HG03280 (cell line): Measurements from ENCODE around the gene KCNH6.

Experiments used
- ATAC-seq: cut with Tn5 transposase; IDR thresholded peaks from one replicate; pipeline ENCODE4 v1.9.1; 2021; ENCODE audit warnings: mild to moderate bottlenecking, moderate library complexity; ENCODE audit not compliant: unreplicated experiment

Gene KCNH6

DNA sequence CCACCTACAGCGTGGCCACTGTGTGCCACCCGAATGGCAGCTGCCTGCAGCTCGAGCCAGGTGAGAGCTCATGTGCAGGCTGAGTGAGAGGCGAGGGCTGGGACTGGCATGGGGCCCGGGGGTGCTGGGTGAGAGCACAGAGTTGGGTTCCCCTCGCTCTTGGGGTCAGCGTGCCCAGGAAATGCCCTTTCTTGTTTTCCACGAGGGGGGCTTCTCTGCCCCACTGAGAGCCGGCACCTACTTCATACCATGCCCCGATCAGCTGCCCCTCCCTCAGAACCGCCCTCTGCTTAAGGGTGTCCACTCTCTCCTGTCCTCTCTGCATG lies 36.2 kb upstream of the KCNH6 start:
- ATAC-seq = no peak

DNA sequence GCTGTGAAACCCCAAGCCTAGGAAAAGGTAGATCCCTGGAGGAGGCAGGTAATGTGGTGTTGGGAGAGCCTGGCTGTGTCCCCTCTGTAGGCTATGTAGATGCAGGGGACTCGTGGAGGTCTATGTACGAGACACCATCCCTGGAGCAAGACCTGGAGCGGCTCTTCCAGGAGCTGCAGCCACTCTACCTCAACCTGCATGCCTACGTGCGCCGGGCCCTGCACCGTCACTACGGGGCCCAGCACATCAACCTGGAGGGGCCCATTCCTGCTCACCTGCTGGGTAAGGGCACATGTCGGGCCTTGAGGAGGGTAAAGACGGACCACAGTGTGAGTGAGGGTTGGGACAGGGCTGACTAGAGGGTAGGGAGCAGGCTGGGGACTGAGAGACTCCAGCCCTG lies 34.3 kb upstream of the KCNH6 start:
- no peak for ATAC-seq

DNA sequence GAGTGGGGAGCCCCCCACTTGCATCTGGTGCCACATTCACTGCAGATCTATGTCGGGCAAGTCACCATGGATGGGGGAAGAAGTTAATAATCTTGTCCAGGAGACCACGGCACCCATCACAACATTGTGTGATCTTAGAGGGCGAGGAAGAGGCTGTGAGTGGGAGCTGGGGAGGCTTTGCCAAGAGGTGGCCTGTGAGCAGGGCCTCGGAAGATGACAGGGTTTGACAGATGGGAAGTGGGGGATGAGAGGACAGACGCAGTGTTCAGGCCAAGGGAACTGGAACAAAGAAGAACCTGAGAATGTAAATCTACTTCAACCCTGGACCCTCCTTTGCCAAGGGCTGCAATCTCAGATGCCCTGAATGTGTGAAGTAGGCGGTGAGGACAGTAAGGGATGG lies 33.9 kb upstream of the KCNH6 start:
- no peak for ATAC-seq

DNA sequence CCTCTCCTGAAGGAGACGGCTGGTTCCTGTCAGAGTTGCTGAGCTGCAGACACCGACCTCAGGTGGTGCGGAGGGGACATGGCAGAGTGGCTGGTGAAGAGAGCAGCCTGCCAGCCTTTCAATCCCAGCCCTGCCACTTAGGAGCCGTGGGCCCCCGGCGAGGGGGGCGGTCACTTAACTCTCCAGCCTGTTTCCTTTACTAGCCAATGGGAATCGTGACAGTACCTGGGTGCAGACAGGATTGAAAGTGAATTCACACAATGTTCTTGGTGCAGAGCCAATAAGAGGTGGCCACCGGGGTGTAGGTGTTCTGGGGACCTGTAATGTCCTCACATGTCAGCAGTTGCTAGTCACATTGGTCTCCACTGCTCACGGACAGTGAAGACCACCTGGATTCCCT lies 32.8 kb upstream of the KCNH6 start:
- no peak for ATAC-seq

DNA sequence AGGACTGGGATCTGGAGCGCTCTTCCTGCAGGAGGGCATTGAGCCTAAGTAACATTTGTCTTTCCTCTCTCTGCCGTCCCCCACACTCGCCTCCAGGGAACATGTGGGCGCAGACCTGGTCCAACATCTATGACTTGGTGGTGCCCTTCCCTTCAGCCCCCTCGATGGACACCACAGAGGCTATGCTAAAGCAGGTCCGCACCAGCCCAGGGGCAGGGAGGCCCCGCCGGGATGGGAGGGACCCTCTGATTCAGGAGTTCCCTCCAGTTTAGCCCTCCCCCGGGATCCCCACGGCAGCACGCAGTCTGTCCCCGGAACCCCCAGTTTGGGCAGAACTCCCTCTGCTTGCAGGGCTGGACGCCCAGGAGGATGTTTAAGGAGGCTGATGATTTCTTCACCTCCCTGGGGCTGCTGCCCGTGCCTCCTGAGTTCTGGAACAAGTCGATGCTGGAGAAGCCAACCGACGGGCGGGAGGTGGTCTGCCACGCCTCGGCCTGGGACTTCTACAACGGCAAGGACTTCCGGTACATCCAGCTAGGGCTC lies 32.2 kb upstream of the KCNH6 start:
- ATAC-seq = no peak

DNA sequence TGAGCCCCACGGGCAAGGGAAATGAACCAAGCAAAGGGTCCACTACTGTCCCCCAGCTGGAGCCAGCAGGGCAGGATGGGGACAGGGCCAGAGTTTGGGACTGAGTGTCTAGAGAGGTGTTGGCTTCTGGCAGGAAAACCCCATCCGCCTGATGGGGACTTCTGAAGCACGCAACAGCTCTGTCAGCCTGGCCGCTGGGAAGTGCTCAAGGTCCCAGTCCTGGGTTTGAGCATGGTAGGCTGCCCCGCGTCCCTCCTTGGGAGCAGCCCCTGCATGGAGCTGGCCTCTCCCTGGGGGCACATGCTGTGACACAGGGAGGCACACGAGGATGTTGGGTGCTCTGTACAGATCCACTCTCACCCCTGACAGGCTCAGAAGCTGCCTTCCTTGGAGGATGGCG lies 31.7 kb upstream of the KCNH6 start:
- no peak for ATAC-seq

DNA sequence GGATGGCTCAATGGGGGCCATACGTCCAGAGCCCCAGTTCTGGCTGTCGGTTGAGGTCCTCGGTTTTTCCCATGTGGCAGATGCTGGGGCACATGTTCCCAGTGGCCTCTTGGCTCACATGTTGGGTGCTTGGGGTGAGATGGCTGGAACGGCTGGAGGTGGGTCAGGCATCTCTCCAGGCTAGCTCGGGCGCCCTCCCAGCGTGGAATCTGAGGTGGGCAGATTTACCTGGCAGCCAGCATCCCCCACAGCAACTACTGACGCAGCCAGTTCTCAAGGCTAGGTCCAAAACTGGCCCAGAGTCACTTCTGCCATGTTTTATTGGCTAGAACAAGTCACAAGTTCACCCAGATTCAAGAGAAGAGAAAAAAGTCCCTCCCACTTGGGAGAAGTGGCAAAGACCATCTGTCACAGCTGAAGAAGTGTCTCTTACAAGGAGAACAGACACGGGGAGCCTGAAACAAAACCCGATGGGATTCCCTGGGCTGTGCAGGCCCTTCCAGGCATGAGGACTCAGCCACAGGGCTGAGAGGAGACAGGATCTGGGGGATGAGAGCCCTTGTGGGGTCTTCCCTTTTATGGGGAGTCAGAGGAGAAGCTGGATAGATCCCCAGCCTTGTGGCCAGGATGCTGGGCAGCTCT lies 31.1 kb upstream of the KCNH6 start:
- ATAC-seq = no peak

DNA sequence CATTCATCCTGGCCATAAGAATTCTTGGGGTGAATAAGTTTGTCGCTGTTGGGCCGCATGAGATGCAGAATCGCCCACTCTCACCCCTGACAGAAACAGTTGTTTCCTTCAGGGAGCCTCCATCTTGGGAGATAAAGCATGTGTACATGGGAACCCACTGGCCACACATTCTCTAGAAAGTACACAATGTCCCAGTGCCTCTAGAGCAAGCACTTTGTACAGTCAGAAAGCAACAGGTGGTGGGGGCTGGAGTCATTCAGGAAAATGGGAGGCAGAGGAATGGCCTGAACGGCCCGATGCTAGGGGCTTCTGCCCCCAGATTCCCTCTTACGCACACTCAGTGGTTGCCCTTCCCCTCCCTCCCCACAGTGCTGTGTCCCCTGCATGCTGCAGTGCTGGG lies 30.2 kb upstream of the KCNH6 start:
- no peak for ATAC-seq

DNA sequence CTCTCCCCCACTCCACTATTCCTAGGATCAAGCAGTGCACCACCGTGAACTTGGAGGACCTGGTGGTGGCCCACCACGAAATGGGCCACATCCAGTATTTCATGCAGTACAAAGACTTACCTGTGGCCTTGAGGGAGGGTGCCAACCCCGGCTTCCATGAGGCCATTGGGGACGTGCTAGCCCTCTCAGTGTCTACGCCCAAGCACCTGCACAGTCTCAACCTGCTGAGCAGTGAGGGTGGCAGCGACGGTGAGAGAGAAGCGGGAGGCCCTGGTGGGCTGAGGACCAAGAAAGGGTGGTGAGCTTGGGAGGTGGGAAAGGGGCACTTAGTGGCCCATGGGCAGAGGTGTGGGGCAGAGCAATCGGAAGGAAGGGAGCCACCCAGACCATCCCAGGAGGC lies 29.7 kb upstream of the KCNH6 start:
- ATAC-seq = no peak

DNA sequence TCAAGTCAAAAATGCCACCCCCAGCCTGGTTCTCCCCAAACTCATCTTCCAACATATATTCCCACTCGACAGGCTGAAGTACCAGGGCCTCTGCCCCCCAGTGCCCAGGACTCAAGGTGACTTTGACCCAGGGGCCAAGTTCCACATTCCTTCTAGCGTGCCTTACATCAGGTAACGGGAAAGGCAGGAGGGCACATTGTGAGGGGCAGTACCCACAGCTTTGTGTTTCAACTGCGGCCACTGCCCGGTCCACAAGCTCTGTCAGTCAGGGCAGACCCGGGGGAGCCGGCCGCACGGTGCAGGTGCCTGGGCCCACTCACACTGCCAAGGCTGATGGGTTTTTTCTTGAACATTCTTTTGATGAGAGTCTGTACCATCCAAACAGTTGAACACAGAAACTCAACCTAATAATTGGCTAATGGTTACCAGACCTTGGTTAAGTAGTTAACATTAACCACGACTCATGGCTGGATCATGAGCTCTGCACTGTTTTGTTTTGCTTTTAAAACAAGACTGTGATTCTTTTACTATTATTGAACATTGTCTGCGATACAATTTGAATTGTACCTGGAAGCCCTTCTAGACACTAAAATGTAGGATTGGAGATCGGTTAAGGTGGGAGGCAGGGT lies 28.7 kb upstream of the KCNH6 start:
- ATAC-seq = no peak

DNA sequence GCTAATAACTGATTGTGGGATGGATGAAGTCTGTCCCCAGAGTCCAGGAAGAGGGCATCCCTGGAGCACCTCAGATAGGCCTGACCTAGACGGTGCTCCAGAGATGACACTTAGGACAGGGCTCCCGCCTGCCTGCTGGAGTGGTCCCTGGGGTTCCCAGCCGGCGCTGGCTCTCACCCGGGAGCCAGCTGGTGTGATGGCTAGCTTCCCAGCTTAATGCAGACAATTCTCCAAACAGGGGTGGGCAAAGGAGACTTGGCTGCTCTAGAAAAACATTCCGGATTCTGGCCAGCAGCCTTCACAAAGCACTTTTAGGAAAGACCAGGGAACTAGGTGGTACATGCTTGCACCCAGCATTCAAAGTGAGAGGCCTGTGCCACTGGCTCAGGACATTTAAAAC lies 27.7 kb upstream of the KCNH6 start:
- ATAC-seq = no peak

DNA sequence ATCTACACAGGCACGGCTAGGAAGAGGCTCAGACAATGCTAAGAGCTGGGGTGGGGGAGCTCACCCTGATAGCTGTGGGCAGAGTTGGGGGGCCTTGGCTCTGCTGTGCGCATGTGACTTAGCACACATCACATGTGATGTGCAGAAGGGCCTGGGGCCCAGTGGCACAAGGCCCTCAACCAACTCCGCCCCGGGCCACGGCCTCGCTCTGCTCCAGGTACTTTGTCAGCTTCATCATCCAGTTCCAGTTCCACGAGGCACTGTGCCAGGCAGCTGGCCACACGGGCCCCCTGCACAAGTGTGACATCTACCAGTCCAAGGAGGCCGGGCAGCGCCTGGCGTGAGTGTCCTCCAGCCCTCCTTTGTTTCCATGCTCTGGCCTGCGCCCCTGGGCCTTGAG lies 27.0 kb upstream of the KCNH6 start:
- ATAC-seq = no peak

DNA sequence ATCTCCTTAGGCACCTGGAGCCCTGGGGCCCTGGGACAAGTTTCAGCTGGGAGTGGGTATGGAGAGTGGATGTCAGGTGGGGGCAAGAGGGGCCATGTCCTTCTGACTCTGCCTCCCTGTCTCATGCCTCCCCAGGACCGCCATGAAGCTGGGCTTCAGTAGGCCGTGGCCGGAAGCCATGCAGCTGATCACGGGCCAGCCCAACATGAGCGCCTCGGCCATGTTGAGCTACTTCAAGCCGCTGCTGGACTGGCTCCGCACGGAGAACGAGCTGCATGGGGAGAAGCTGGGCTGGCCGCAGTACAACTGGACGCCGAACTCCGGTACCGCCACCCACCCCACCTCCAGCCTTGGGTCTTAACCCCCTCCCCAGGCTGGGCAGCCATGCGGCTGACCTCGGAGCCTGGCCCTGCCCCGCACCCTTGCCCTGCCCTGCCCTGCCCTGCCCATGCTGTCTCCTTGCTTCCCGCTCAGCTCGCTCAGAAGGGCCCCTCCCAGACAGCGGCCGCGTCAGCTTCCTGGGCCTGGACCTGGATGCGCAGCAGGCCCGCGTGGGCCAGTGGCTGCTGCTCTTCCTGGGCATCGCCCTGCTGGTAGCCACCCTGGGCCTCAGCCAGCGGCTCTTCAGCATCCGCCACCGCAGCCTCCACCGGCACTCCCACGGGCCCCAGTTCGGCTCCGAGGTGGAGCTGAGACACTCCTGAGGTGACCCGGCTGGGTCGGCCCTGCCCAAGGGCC lies 26.3 kb upstream of the KCNH6 start:
- ATAC-seq = no peak

DNA sequence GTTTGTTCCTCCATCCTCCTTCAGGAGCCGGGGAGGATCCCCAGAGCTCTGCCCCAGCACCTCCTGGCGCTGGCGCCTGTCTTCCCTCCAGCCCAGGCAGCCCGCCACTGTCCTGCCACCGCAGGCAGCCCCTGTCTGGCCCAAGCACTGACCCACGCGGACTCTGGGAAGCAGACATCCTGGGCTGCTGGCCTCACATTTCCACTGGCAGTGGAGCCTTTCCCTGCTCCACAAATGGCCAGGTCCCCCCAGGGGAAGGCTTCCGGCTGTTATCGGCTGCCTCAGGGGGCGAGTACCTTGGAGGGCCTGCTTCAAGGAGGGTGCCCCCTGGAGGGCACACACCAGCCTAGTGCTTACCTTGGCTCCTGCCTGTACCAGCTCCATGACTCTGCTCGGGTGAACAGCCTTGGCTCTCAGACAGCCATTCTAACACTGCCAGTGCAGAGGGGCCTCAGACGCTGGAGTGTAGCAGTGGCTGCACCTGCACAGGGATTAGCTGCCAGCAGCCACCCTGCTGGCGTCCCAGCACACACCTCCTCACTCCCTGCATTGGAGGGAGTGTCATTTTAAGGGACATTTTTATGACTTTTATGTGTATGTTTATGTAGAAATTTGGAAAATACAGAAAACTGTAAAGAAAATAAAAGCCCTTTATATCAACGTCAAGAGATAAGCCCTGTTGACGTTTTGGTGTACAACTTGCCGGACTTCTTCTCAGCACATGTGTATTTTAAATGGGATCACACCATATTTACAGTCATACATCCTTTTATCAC lies 25.3 kb upstream of the KCNH6 start:
- ATAC-seq = no peak

DNA sequence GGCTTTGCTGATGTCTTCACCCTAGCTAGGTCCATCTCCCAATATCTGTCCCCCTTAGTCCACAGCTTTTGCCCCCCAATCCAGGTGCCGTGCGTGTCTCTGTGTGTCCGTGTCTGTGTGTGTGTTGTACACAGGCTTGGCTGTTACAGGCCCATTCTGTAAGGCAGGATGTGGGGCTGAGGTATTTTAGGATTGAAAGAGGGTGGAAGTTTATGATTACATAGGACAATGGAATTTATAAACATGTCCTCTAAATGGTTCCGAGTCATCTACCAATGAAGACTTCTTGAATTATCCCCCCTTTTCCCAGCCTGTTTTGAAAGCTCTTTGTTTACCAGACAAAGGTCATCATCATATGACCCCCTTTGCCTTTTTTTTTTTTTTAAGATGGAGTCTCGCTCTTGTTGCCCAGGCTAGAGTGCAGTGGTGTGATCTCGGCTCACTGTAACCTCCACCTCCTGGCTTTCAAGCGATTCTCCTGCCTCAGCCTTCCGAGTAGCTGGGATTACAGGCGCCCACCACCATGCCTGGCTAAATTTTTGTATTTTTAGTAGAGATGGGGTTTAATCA lies 24.4 kb upstream of the KCNH6 start:
- no peak for ATAC-seq

DNA sequence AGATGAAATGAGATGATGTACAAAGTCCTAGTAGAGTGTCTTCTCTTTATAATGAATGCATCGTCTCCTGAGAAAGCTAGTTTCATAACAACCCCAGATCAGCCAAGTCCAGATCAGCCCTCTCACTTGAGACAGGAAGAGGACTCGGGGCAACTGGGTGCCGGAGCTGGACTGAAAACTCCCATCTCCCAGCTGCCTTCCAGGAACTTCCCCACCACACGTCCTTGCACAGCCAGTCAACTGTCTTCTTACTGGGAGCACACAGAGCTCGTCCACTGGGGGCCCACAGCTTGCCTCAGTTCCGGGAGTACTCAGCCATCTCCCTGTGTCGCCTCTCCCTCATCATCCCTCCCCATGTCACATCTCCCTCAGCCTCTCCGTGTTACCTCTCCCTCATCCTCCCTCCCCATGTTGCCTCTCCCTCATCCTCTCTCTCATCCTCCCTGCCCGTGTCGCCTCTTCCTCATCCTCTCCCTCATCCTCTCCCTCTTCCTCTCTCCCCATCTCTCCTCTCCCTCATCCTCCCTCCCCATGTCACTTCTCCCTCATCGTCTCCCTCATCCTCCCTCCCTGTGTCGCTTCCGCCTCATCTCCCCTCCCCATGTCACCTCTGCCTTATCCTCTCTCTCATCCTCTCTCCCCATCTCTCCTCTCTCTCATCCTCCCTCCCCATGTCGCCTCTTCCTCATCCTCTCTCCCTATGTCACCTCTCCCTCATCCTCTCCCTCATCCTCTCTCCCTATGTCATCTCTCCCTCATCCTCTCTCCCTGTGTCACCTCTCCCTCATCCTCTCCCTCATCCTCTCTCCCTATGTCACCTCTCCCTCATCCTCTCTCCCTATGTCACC lies 22.4 kb upstream of the KCNH6 start:
- ATAC-seq = no peak

DNA sequence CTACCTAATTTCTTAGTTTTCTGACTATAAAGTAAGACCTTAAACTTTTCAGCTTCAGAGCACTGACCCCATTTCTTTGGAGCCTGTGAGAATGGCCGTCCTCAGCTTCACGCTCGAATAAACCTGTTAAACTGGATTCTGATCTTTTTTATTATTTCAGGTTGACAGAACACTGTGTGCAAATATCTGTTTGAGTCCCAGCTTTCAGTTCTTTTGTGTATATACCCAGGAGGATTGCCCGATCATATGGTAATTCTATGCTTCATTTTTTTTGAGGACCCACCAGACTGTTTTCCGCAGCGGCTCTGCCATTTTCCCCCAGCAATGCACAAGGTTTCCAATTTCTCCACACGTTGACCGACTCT lies 19.8 kb upstream of the KCNH6 start:
- ATAC-seq = no peak

DNA sequence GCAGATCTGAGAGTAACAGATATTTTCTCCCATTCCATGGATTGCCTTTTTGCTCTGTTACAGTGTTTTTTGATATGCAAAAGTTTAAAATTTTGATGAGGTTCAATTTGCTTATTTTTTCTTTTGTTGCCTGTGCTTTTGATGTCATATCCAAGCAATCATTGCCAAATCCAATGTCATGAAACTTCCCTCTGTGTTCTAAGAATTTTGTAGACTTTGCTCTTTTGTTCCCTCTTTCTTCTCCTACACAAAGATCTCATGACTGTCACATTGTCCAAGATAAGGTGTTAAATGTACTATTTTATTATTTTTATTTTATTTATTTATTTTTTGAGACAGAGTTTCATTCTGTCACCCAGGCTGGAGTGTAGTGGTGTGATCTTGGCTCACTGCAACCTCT lies 18.9 kb upstream of the KCNH6 start:
- ATAC-seq = no peak

DNA sequence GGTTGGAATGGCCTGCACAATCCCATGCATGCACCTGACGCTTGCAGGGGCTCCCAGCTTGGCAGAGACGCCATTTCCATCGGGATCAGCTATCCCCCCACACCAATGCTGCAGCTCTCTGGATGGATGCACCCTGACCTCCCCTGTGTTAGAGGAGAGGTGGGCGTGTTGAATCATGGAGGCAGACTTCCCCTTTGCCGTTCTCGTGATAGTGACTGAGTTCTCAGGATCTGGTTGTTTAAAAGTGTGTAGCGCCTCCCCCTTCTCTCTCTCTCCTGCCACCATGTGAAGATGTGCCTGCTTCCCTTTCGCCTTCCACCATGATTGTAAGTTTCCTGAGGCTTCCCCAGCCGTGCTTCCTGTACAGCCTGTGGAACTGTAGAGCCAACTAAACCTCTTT lies 17.8 kb upstream of the KCNH6 start:
- no peak for ATAC-seq

DNA sequence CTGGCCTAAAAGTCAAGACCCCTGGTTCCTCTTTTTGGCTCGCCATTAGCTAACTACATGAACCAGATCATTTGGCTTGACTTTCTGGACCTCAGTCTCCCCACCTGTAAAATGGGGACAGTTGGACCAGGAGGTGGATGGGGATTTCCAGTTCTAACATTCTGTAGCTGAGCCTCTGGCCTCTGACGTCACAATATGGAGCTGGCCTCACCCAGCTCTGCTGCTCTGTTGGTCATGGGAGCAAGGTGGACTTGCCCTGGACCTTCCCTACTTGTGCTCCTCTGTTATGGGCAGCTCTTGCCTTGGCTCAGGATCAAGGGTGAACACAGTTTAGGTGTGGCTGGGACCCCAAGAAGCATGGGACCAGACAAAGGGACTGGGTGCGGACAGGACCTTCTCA lies 16.5 kb upstream of the KCNH6 start:
- ATAC-seq = no peak
